OCI-LY1 (cell line): ENCODE measurements around the gene CLRN1.

Source experiments
- CTCF ChIP-seq: fragments of 200-600 bp; sonication (generic), shearing (Covaris generic); IDR thresholded peaks from 2 replicates; pipeline ENCODE4 v1.5.1; 2017; ENCODE audit warnings: mild to moderate bottlenecking, antibody characterized with exemption, low read length, moderate library complexity, mixed read lengths
- EZH2 ChIP-seq: fragments of 200-600 bp; sonication (generic), shearing (Covaris generic); IDR thresholded peaks from 2 replicates; pipeline ENCODE4 v1.8.0; 2017; ENCODE audit warnings: borderline replicate concordance, mixed run types, mild to moderate bottlenecking, antibody characterized with exemption, low read length, moderate library complexity, mixed read lengths

- TF ChIP-seq CTCF: no peak
- TF ChIP-seq EZH2: no peak
These were observed 66.8 kb downstream of the CLRN1 start for GRCh38 chr3:150905746-150906145.
